Kidney epithelial cell (primary cell): ENCODE results near the gene SPATA31D1. TPM values are rescaled to one million over a fixed set of nuclear protein-coding genes. Genes with fewer than 3 reads are reported as not detected.

Experiments
- DNase-seq: peaks from one replicate; pipeline ENCODE4 v3.0.0-alpha.2; 2010; ENCODE audit warnings: low read depth
- H3K27me3 ChIP-seq: 2 replicates; pipeline ENCODE4 v1.6.0; 2011; ENCODE audit warnings: low read length; ENCODE audit not compliant: control insufficient read depth, insufficient read depth
- H3K36me3 ChIP-seq: 2 replicates; pipeline ENCODE4 v1.5.1; 2011; ENCODE audit warnings: low read length; ENCODE audit not compliant: control insufficient read depth, insufficient read depth
- H3K4me3 ChIP-seq: 2 replicates; pipeline ENCODE4 v1.5.1; 2011; ENCODE audit warnings: low read depth, mild to moderate bottlenecking, control low read depth, low read length
- total RNA-seq: library from RNA; depleted of rRNA; stranded (reverse); fragments of >200 nt; gene quantifications from 2 replicates; pipeline ENCODE4 v1.2.3, GENCODE V29; 2015
- TF ChIP-seq, protein P1 (sequence below): IDR thresholded peaks from 2 replicates; pipeline ENCODE4 v1.5.1; 2011; ENCODE audit warnings: mild to moderate bottlenecking, moderate library complexity, low read length, control low read depth, inconsistent platforms; ENCODE audit not compliant: insufficient read depth, poor library complexity, severe bottlenecking

SPATA31D1 gene
- total RNA-seq, 1 donor from 2014 or later: not detected

GRCh38 chr9:82010711-82011110 lies 22.1 kb downstream of the SPATA31D1 start:
- no peak overlapping the region for H3K4me3 ChIP-seq
- TF ChIP-seq, protein P1, sequence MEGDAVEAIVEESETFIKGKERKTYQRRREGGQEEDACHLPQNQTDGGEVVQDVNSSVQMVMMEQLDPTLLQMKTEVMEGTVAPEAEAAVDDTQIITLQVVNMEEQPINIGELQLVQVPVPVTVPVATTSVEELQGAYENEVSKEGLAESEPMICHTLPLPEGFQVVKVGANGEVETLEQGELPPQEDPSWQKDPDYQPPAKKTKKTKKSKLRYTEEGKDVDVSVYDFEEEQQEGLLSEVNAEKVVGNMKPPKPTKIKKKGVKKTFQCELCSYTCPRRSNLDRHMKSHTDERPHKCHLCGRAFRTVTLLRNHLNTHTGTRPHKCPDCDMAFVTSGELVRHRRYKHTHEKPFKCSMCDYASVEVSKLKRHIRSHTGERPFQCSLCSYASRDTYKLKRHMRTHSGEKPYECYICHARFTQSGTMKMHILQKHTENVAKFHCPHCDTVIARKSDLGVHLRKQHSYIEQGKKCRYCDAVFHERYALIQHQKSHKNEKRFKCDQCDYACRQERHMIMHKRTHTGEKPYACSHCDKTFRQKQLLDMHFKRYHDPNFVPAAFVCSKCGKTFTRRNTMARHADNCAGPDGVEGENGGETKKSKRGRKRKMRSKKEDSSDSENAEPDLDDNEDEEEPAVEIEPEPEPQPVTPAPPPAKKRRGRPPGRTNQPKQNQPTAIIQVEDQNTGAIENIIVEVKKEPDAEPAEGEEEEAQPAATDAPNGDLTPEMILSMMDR: no peak
- DNase-seq: no peak
- no peaks in the 10 kb centered on the region for H3K36me3 ChIP-seq
- H3K27me3 ChIP-seq: no peaks in the 10 kb centered on the region

GRCh38 chr9:82011133-82011532 lies 22.6 kb downstream of the SPATA31D1 start:
- Histone ChIP-seq H3K4me3 (no peak overlapping the region), H3K27me3 (no peaks in the 10 kb centered on the region), H3K36me3 (no peaks in the 10 kb centered on the region)
- TF ChIP-seq, protein P1: no peak
- DNase-seq: no peak

DNA sequence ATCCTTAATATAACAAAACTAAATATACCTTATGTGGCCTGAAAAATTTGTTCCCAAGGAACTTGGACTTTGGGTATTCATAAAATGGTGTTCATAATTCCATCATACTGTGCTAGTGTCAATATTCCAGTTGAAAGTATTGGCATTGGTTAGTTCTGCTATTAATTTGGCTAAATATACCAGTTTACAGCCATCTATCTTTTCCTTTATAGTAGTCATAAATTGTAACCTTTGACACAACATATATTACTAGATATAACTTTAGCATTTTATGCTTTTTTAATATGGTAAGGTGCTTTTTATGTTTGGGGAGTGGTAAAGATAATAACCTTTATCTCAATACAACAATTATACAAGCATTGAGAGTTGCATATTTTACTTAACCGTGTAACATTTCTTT lies 23.7 kb downstream of the SPATA31D1 start:
- no peak for DNase-seq
- TF ChIP-seq, protein P1: no peak
- H3K27me3 ChIP-seq: no peaks in the 10 kb centered on the region
- no peak overlapping the region for H3K4me3 ChIP-seq
- no peaks in the 10 kb centered on the region for H3K36me3 ChIP-seq

- TF ChIP-seq, protein P1: no peak
- no peak for DNase-seq
These were observed 31.8 kb downstream of the SPATA31D1 start for GRCh38 chr9:82020331-82020730.

DNA sequence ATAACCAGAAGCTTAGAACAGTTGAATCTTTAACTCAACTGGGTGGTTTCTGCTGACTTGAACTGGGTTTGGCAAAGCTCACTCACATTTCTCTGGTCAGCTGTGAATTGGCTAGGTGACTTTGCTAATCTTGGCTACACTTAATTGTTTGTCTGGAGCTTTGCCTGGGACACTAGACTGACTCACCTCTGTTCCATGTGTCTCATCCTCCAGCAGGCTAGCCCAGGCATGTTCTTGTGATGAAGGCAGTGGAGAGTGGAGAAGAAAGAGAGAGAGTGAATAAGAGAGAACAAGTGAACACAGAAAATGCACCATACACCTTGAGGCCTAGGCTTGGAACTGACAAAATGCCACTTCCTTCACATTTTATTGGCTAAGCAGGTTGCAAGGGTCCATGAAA lies 32.6 kb downstream of the SPATA31D1 start:
- Histone ChIP-seq H3K4me3 (no peak overlapping the region), H3K36me3 (no peaks in the 10 kb centered on the region), H3K27me3 (no peaks in the 10 kb centered on the region)
- peak; percentile 94 for DNase-seq
- TF ChIP-seq, protein P1: no peak

More at GRCh38 chr9:82020331-82020730, 31.8 kb downstream of the SPATA31D1 start:
- H3K27me3 ChIP-seq: no peaks in the 10 kb centered on the region
- no peaks in the 10 kb centered on the region for H3K36me3 ChIP-seq
- H3K4me3 ChIP-seq: no peak overlapping the region

GRCh38 chr9:82022121-82022520 lies 33.5 kb downstream of the SPATA31D1 start:
- Histone ChIP-seq H3K27me3 (no peaks in the 10 kb centered on the region), H3K4me3 (no peak overlapping the region), H3K36me3 (no peaks in the 10 kb centered on the region)
- TF ChIP-seq, protein P1: no peak
- DNase-seq: no peak
